HG03039 (cell line): ENCODE data around the gene WDR76.

Experiments used
- ATAC-seq: cut with Tn5 transposase; IDR thresholded peaks from one replicate; pipeline ENCODE4 v1.9.1; 2021; ENCODE audit warnings: mild to moderate bottlenecking, moderate library complexity; ENCODE audit not compliant: unreplicated experiment

The WDR76 gene

GRCh38 chr15:43911235-43911781, 84.5 kb downstream of the WDR76 start:
- ATAC-seq, result no peak

- no peak for ATAC-seq
Observed at GRCh38 chr15:43912208-43912607, 85.4 kb downstream of the WDR76 start.

GRCh38 chr15:43913026-43913780, 86.4 kb downstream of the WDR76 start:
- ATAC-seq, result no peak

GRCh38 chr15:43913941-43914340, 87.1 kb downstream of the WDR76 start:
- no peak for ATAC-seq

- no peak for ATAC-seq
Observed at GRCh38 chr15:43915631-43916325, 89.0 kb downstream of the WDR76 start.

GRCh38 chr15:43916326-43916660, 89.5 kb downstream of the WDR76 start:
- ATAC-seq, result no peak
